H1 (cell line): ENCODE measurements around the gene RAB40C. TPM values are rescaled to one million over a fixed set of nuclear protein-coding genes. Genes with fewer than 3 reads are reported as not detected.

Experiments used
- CTCF ChIA-PET: fragments of 300-600 bp; sonication (Branson Sonifier 250); formaldehyde crosslinking; loops from one replicate; lab custom pipeline; 2021; ENCODE audit not compliant: partially characterized antibody; lab: Charles Lee
- POLR2A ChIA-PET: fragments of 300-600 bp; sonication (Branson Sonifier 250); formaldehyde crosslinking; loops from one replicate; lab custom pipeline; 2021; ENCODE audit warnings: inconsistent platforms; ENCODE audit not compliant: partially characterized antibody; lab: Charles Lee
- DNase-seq, 2 experiments: peaks; one replicate each; pipeline versions ENCODE4 v3.0.0 to v3.0.0-alpha.2; 2010 to 2022; ENCODE audit warnings: low spot score in 2 of 2, low read depth in 1 of 2, mixed read lengths in 1 of 2
- FAIRE-seq: peaks from 2 replicates; lab custom pipeline; 2011; peaks lifted over from hg19 to GRCh38; lab: Jason Lieb, UNC
- H2AFZ ChIP-seq: 2 replicates; pipeline ENCODE4 v1.8.1; 2012; ENCODE audit warnings: low read length, inconsistent platforms
- H2AK5ac ChIP-seq: 2 replicates; pipeline ENCODE4 v1.6.1; 2013; ENCODE audit warnings: low read depth, low read length
- H2BK120ac ChIP-seq: replicated peaks from 2 replicates; pipeline ENCODE3; 2013; ENCODE audit warnings: low read depth, low read length, inconsistent platforms
- H2BK12ac ChIP-seq: 2 replicates; pipeline ENCODE4 v1.6.1; 2013; ENCODE audit warnings: low read depth, low read length
- H2BK15ac ChIP-seq: 2 replicates; pipeline ENCODE4 v1.6.1; 2013; ENCODE audit warnings: low read length
- H2BK20ac ChIP-seq: 2 replicates; pipeline ENCODE4 v1.6.1; 2013; ENCODE audit warnings: low read length
- H2BK5ac ChIP-seq: 2 replicates; pipeline ENCODE4 v1.6.1; 2013; ENCODE audit warnings: low read depth, low read length
- H3K14ac ChIP-seq: 2 replicates; pipeline ENCODE4 v1.6.1; 2013; ENCODE audit warnings: inconsistent platforms; ENCODE audit not compliant: insufficient read length
- H3K18ac ChIP-seq: 2 replicates; pipeline ENCODE4 v1.6.1; 2013; ENCODE audit warnings: low read length; ENCODE audit errors: extremely low read depth
- H3K23ac ChIP-seq: 2 replicates; pipeline ENCODE4 v1.6.1; 2013; ENCODE audit warnings: inconsistent platforms; ENCODE audit not compliant: insufficient read length
- H3K23me2 ChIP-seq: 2 replicates; pipeline ENCODE4 v1.6.1; 2013; ENCODE audit warnings: low read depth, low read length
- H3K27ac ChIP-seq: 2 replicates; pipeline ENCODE4 v1.6.1; 2011; ENCODE audit warnings: low read depth, low read length, inconsistent platforms
- H3K27me3 ChIP-seq, 4 experiments: replicated peaks in 1 of 4; 1 replicate in 1 of 4; 2 replicates in 3 of 4; pipeline versions ENCODE4 v1.6.1 to v1.8.1; 2011 to 2013; ENCODE audit warnings: low read length in 3 of 4, mild to moderate bottlenecking in 3 of 4, inconsistent platforms in 2 of 4, mixed read lengths in 2 of 4, moderate library complexity in 1 of 4; ENCODE audit not compliant: control insufficient read depth in 3 of 4, insufficient read depth in 3 of 4; ENCODE audit errors: extremely low read depth in 1 of 4
- H3K36me3 ChIP-seq, 4 experiments: 2 replicates each; pipeline versions ENCODE4 v1.6.1 to v1.8.1; 2011 to 2013; ENCODE audit warnings: mild to moderate bottlenecking in 4 of 4, low read length in 3 of 4, moderate library complexity in 2 of 4, control low read depth in 1 of 4, inconsistent platforms in 1 of 4; ENCODE audit not compliant: insufficient read depth in 4 of 4, control insufficient read depth in 2 of 4
- H3K4ac ChIP-seq: replicated peaks from 2 replicates; pipeline ENCODE3; 2013; ENCODE audit warnings: low read length, low read depth, mixed read lengths, inconsistent platforms; ENCODE audit not compliant: insufficient read length
- H3K4me1 ChIP-seq, 4 experiments: replicated peaks in 1 of 4; 1 replicate in 1 of 4; 2 replicates in 3 of 4; pipeline versions ENCODE4 v1.6.1 to v1.8.1; 2011 to 2013; ENCODE audit warnings: low read length in 3 of 4, inconsistent platforms in 2 of 4, mixed read lengths in 1 of 4; ENCODE audit not compliant: insufficient read depth in 4 of 4, control insufficient read depth in 3 of 4
- H3K4me2 ChIP-seq, 2 experiments: 2 replicates each; pipeline versions ENCODE4 v1.6.1 to v1.8.1; 2011 to 2013; ENCODE audit warnings: low read depth in 2 of 2, low read length in 2 of 2, control low read depth in 1 of 2, inconsistent platforms in 1 of 2, mild to moderate bottlenecking in 1 of 2; ENCODE audit not compliant: insufficient read depth in 1 of 2
- H3K4me3 ChIP-seq, 4 experiments: fragments of 200-600, 300-600 bp in 1 of 4; sonication (generic), shearing (Covaris generic), sonication (Bioruptor Twin) in 1 of 4; 2 replicates each; pipeline versions ENCODE4 v1.5.1 to v1.8.1; 2011 to 2016; ENCODE audit warnings: low read length in 4 of 4, low read depth in 3 of 4, control low read depth in 2 of 4, inconsistent platforms in 2 of 4, mild to moderate bottlenecking in 2 of 4, mixed read lengths in 1 of 4, moderate library complexity in 1 of 4; ENCODE audit not compliant: insufficient read depth in 2 of 4; ENCODE audit errors: extremely low read depth in 1 of 4
- H3K56ac ChIP-seq: replicated peaks from 2 replicates; pipeline ENCODE3; 2013; ENCODE audit warnings: low read depth, mild to moderate bottlenecking, mixed read lengths, low read length, inconsistent platforms; ENCODE audit not compliant: insufficient read length
- H3K79me1 ChIP-seq: 2 replicates; pipeline ENCODE4 v1.6.1; 2013; ENCODE audit warnings: low read depth, low read length, control low read depth
- H3K79me2 ChIP-seq, 2 experiments: 2 replicates each; pipeline versions ENCODE4 v1.6.1 to v1.8.1; 2012 to 2013; ENCODE audit warnings: low read length in 2 of 2, mild to moderate bottlenecking in 2 of 2, inconsistent platforms in 1 of 2; ENCODE audit not compliant: insufficient read depth in 2 of 2, control insufficient read depth in 1 of 2
- H3K9ac ChIP-seq, 4 experiments: replicated peaks in 1 of 4; 1 replicate in 1 of 4; 2 replicates in 3 of 4; pipeline versions ENCODE4 v1.6.1 to v1.8.1; 2011 to 2013; ENCODE audit warnings: low read depth in 3 of 4, low read length in 3 of 4, control low read depth in 2 of 4, mild to moderate bottlenecking in 2 of 4, moderate library complexity in 2 of 4, inconsistent platforms in 1 of 4; ENCODE audit errors: extremely low read depth in 1 of 4
- H3K9me3 ChIP-seq, 2 experiments: 2 replicates each; pipeline versions ENCODE4 v1.6.1 to v1.8.1; 2012 to 2013; ENCODE audit warnings: mild to moderate bottlenecking in 2 of 2, moderate library complexity in 2 of 2, control low read depth in 1 of 2, inconsistent platforms in 1 of 2, low read depth in 1 of 2, low read length in 1 of 2, mixed read lengths in 1 of 2; ENCODE audit not compliant: insufficient read depth in 2 of 2
- H4K20me1 ChIP-seq, 2 experiments: replicated peaks in 1 of 2; 2 replicates each; pipeline versions ENCODE3 to v1.8.1; 2011 to 2013; ENCODE audit warnings: inconsistent platforms in 2 of 2, low read length in 2 of 2, mild to moderate bottlenecking in 1 of 2; ENCODE audit not compliant: insufficient read depth in 2 of 2, control insufficient read depth in 1 of 2
- H4K5ac ChIP-seq: 2 replicates; pipeline ENCODE4 v1.6.1; 2013; ENCODE audit warnings: low read length, low read depth, mixed read lengths, inconsistent platforms; ENCODE audit not compliant: insufficient read length
- H4K8ac ChIP-seq: 2 replicates; pipeline ENCODE4 v1.8.0; 2013; ENCODE audit warnings: mild to moderate bottlenecking, moderate library complexity, low read length, inconsistent platforms; ENCODE audit not compliant: insufficient read depth; ENCODE audit errors: extremely low read depth
- H4K91ac ChIP-seq: replicated peaks from 2 replicates; pipeline ENCODE3; 2013; ENCODE audit warnings: low read length, mixed read lengths, inconsistent platforms; ENCODE audit not compliant: insufficient read length
- SP1 ChIP-seq: IDR thresholded peaks from 2 replicates; pipeline ENCODE4 v1.6.1; 2011; ENCODE audit warnings: low read depth, low read length
- TAF7 ChIP-seq: optimal IDR thresholded peaks from 2 replicates; pipeline ENCODE3; 2011; ENCODE audit warnings: low read depth, mild to moderate bottlenecking, inconsistent platforms, low read length, moderate library complexity, borderline replicate concordance
- WGBS, 2 experiments: shearing (Covaris generic) in 1 of 2; methylation state at CpG; one replicate each; pipeline versions ENCODE4 v1.1.6 to v1.1.7; 2013 to 2015; ENCODE audit warnings: low lambda C conversion rate in 2 of 2, mixed read lengths in 2 of 2, inconsistent platforms in 1 of 2, low coverage in 1 of 2, missing lambda C conversion rate in 1 of 2; ENCODE audit not compliant: insufficient replicate concordance in 2 of 2, insufficient coverage in 1 of 2, insufficient read length in 1 of 2; ENCODE audit errors: extremely low coverage in 1 of 2, missing lambda C conversion rate in 1 of 2; 5-methylcytosine and 5-hydroxymethylcytosine counted together
- polyA plus RNA-seq, 7 experiments: library from polyadenylated mRNA; depleted of rRNA in 3 of 7; stranded (reverse) in 5 of 7; unstranded in 2 of 7; fragments of >200 nt in 5 of 7; fragments of 200-250 nt in 2 of 7; gene quantifications; 1 replicate in 5 of 7; 2 replicates in 1 of 7; 4 replicates in 1 of 7; pipeline versions ENCODE4 v1.2.1 to v1.2.3, GENCODE V29; 2011 to 2013; ENCODE audit warnings: missing spikeins in 2 of 7, mixed read lengths in 2 of 7
- total RNA-seq: library from RNA; stranded (reverse); fragmentation: NEBNext Ultra II Directional; extraction: Animal tissue kit (Norgen Biotek cat#: 25700); gene quantifications from 2 replicates; pipeline ENCODE4 v1.2.1, GENCODE V29; 2021

RAB40C gene
- total and polyA plus RNA-seq, 2 of the 8 experiments (the other 6 are each of a cell fraction or from before 2014, with no cell fraction given): 13.9 to 15.6 TPM

- Histone ChIP-seq H3K18ac (peak overlapping the region; percentile 48), H3K9ac (no peak overlapping the region), H3K27me3 (peaks cover 0 to 2% (median 0%) of the 10 kb centered on the region in 4 experiments; a peak in 2 of 7 replicates), H3K9me3 (no peaks in the 10 kb centered on the region), H4K8ac (peak overlapping the region; percentile 80), H3K4me3 (0 out of 8 replicates have a peak overlapping the region, but pooled peaks of 1 of the 4 experiments have one; percentile 8), H3K56ac (no peak overlapping the region), H2BK5ac (peak overlapping the region; percentile 66; the same call in 1 of the 2 replicates), H3K23ac (no peak overlapping the region), H3K14ac (no peak overlapping the region), H2AFZ (no peak overlapping the region), H3K4me2 (peak overlapping the region; percentile 11 to 52; a peak in 3 of 4 replicates), H3K27ac (no peak overlapping the region), H2BK20ac (no peak overlapping the region; the same call in 1 of the 2 replicates), H2BK120ac (no peak overlapping the region), H3K23me2 (peaks cover 15% of the 10 kb centered on the region), H2BK15ac (peak overlapping the region; percentile 46; the same call in 1 of the 2 replicates), H4K91ac (peak overlapping the region; percentile 73), H3K79me1 (peaks cover 6% of the 10 kb centered on the region; the same call in 1 of the 2 replicates), H3K4ac (no peak overlapping the region), H4K20me1 (peaks cover 4 to 26% of the 10 kb centered on the region in 2 experiments), H4K5ac (no peak overlapping the region), H2AK5ac (no peak overlapping the region), H3K79me2 (peaks cover 0 to 12% of the 10 kb centered on the region in 2 experiments; a peak in 1 of 4 replicates), H3K36me3 (peaks cover 5 to 22% (median 17%) of the 10 kb centered on the region in 4 experiments), H2BK12ac (peak overlapping the region; percentile 96; the same call in 1 of the 2 replicates), H3K4me1 (peaks cover 0 to 37% (median 31%) of the 10 kb centered on the region in 4 experiments; a peak in 6 of 7 replicates)
- DNase-seq (peak in 1 of 2 experiments; percentile 87), FAIRE-seq (no peak)
- ChIA-PET POLR2A (interaction anchor here (1.4 to 13.3 kb wide), 6 partner anchors 12 to 111 kb away, joined by 4 to 214 read pairs (median 13); partner anchors contain the start of genes ANTKMT, CHTF18, RHOT2 and RPUSD1), CTCF (interaction anchor here (0.9 to 12.0 kb wide), 5 partner anchors 10 to 95 kb away, joined by 4 to 75 read pairs (median 6); partner anchors contain the start of genes RHOT2 and WDR24)
- 83% methylated on average over 47 of the region's 57 CpGs; no CpG with 5 or more reads in 1 of the 2 experiments for WGBS, 2 experiments
- no peak for TF ChIP-seq SP1
- TF ChIP-seq TAF7: no peak
Measured at GRCh38 chr16:677316-678190, 87.7 kb downstream of the RAB40C start.
